ENCODE measurements around the gene TCTN1.

GRCh38 chr12:110599334-110599733 lies 14.6 kb upstream of the TCTN1 start:
- no peak for TF ChIP-seq CTCF (IDR thresholded peaks at IDR 0.05; ENCODE audit: extremely low read depth in 1 of 2, insufficient read depth in 1 of 2, low read depth in 1 of 2, low read length in 2 of 2)
- no peak for TF ChIP-seq GATA2 (IDR thresholded peaks at IDR 0.05; ENCODE audit: insufficient read depth, insufficient read length, low read depth, low read length)
